ENCODE data around the gene PRDX6.
"Not testable (repeated sequence)": the region's sequence is repeated elsewhere in the genome, so short reads cannot be mapped to it uniquely, and the experiment has no call there.

PRDX6 gene, protein sequence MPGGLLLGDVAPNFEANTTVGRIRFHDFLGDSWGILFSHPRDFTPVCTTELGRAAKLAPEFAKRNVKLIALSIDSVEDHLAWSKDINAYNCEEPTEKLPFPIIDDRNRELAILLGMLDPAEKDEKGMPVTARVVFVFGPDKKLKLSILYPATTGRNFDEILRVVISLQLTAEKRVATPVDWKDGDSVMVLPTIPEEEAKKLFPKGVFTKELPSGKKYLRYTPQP

DNA sequence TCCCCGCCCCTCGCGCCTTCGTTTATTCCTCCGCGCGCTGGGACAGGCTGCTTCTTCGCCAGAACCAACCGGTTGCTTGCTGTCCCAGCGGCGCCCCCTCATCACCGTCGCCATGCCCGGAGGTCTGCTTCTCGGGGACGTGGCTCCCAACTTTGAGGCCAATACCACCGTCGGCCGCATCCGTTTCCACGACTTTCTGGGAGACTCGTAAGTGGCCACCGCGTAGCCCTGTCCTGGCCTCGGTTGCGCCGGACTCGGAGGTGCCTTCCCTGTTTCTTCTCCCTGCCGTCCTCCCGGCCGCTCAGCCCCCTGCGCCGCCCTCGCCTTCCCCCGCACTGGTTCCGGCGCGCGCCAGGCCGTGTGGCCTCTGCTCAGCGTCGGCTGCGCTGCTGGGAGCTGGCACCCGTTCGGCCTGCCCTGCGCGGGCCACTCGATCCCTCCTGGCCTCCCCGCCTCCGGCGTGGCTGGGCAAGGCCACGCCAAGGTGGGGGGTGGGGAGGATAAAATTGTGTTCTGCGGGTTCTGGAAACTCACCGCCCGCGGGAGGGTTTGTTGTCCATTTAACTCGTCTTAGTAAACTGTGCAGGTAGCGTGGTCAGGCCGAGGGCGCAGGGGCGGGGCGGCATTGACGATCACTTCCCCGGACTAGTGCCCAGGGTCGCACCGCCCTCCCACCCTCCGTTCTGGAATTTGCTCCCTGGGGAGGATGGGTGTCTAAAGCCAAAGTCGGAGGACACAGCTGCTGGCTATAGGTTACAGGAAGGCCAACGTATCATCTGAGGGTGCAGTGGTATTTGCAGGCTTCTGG, at the start of gene PRDX6:
PRDX6 (plus strand) TSS at position 50 of the 808 bp plus-strand sequence; CDS start at position 113, 63 bp downstream.
- DNase-seq (ENCODE audit: low read depth in 2 of 2), result peak; percentile 74 to 79

DNA sequence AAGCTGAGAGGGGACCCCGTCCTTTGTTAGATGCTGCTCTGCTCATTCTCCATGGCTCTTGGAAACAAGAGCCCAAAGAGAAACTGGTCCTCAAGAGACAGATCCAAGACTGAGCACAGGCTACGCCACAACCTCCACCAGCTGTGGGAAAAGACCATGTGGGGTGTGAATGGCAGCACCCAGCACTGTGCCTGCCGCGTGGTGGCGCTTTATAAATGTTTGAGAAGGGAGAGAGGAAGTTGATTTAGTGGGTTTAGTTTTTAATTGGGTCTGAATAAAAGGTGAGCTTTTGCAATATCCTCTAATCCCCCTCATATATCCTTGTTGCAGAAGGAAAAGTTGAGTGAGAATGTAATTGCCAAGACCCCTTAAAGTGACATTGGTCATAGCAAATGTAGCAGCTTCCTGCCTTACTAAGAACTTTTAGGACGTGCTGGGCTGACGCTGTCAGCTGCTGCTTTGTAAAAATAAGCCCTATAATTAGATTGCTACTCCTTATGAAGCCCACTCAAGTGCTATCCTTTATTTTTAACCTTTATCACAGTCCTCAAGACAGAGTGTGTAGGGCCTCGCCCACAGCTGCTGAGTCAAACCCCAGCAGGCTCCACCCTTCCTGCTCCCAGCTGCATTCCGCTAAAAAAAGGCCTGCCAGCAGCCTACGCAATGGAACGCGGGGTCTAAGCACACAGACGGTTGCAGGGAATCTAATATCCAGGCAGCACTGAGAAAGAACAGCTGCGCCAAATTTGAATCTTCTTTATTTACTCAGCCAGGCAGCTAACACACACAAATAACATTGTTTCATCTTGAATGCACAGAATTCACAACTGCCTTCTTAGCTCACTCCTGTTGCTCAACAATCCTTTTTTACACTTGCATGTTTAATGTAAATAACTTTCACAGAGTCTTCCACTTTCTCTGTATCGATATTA, 47.4 kb upstream of the PRDX6 start:
- DNase-seq (ENCODE audit: low read depth in 2 of 2), result peak; percentile 35 to 48

DNA sequence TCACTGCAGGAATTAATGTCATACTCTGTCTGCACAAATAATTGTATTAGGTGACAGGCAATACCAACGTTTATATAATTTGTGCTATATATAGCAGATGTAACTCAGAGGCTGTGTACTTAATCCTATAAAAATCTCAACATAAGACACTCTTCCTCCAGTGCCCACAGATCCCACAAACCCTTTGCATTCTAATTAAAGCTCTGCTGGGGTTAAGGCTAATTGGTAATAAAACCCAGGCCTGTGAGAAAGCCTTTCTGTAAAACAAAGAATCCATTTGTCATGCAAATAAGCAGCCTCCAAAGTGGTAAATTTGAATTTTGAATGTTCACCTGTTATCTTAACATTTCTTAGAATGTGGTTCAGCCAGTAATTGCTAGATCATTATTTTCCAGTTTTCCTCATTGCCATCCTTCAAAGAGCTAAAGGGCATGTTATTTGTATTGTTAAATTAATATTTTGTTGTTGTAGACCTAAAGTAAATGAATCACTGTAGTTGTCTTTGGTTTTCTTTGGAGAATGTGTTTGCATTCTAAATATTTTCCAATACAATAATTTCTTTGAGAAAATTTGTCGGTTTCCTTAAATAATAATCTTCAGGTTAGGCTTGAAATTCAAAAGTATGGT, 46.3 kb upstream of the PRDX6 start:
- no peak for DNase-seq (ENCODE audit: low read depth in 2 of 2)

- DNase-seq (ENCODE audit: low read depth in 2 of 2), result peak; percentile 66 to 72
Observed at GRCh38 chr1:173431304-173432045, 45.7 kb upstream of the PRDX6 start.

- no peak for DNase-seq (ENCODE audit: low read depth in 2 of 2)
Observed at GRCh38 chr1:173432331-173432730, 44.8 kb upstream of the PRDX6 start.

DNA sequence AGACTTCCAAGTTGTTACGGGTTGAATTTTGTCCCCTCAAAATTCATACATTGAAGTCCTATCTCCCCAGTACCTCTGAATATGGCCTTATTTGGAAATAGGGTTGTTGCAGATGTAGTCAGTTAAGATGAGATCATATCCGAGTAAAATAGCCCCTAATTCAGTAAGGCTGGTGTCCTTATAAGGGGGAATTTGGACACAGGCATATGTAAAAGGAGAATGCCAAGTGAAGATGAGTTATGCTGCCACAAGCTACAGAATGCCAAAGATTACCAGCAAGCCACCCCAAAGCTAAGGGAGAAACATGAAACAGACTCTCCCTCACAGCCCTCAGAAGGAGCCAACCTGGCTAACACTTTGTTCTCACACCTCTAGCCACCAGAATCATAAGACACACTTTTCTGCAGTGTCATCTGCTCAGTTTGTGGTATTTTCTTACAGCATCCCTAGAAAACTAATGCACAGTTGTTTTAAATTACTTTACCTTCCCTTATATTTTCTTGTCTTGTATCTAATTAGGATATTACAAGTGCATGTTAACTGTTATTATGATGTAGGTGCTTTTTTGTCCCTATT, 43.3 kb upstream of the PRDX6 start:
- DNase-seq (ENCODE audit: low read depth in 2 of 2), result no peak

GRCh38 chr1:173436841-173437428, 40.2 kb upstream of the PRDX6 start:
- no peak for DNase-seq (ENCODE audit: low read depth in 2 of 2)

DNA sequence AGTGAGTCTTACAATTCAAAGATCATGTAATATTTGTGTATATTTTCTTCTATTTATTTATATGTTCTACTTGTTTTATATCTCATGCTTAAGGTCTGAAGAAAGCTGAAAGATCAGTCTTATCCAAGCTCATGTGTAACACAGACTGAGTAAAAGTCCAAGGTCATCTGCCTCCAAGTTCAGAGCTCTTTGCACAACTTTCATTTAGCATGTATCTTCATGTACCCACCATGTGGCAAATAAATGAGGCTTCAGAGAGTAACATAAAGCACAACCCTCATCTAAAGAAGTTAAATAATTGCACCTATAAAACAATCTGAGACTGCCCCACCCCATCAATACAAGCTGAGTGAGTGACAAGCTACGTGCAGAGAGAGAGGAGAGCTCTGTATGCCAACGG, 38.5 kb upstream of the PRDX6 start:
- no peak for DNase-seq (ENCODE audit: low read depth in 2 of 2)

DNA sequence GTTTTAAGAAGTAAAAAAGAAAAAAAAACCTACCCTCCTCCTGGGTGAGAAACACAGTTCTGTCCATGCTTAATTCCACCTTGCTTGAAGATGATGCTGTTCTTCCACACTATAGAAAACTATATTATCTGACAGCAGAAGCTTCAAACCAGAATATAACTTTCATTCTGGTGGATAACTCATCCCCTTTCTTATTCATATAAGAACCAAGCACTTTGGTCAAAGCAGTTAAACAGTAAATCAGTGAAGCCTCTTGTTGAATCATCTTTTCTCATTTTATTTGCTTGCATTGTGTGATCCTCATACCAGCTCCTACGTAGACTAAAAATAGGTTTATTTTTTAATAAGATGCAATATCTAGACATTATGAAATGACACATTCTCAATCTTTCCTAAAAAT, 36.7 kb upstream of the PRDX6 start:
- DNase-seq (ENCODE audit: low read depth in 2 of 2), result no peak

GRCh38 chr1:173444757-173445156, 32.4 kb upstream of the PRDX6 start:
- DNase-seq (ENCODE audit: low read depth in 2 of 2), result no peak

DNA sequence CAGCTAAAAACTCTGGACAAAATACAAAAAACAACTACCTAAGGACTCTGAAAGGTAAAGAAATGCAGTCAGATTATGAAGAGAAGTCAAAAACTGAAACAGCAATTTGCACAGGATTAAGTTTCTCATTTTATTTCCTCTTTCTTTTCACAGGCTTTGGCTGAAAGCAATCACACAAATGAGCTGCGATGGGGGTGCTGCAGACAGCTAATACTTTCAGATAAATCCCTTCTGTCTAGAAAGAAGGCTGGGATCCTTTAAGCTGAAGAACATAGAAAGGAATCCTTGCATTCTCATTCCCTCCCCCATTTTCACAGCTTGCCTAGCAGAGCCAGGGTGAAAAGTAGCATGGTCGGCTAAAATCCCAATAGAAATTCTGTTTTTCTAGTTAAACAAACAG, 32.0 kb upstream of the PRDX6 start:
- no peak for DNase-seq (ENCODE audit: low read depth in 2 of 2)

DNA sequence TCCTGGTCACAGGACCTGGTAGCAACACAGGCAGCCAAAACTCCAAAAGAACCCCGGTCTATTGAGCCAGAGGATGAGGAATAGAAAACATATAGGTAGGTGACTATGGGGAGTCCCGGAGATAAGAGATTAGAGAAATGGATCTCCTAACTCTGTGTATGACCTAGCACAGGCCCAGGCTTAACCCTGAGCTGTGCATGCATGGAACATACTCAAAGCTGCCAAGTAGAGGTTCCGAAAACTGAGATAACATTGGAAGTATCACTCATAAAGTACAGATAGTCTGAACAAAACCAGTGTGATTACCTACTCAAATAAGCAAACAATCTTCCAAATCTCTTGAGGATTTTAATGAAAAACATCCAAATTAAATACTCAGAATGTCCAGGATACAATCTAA, 31.5 kb upstream of the PRDX6 start:
- DNase-seq (ENCODE audit: low read depth in 2 of 2), result no peak

GRCh38 chr1:173447224-173447623, 29.9 kb upstream of the PRDX6 start:
- DNase-seq (ENCODE audit: low read depth in 2 of 2), result no peak

DNA sequence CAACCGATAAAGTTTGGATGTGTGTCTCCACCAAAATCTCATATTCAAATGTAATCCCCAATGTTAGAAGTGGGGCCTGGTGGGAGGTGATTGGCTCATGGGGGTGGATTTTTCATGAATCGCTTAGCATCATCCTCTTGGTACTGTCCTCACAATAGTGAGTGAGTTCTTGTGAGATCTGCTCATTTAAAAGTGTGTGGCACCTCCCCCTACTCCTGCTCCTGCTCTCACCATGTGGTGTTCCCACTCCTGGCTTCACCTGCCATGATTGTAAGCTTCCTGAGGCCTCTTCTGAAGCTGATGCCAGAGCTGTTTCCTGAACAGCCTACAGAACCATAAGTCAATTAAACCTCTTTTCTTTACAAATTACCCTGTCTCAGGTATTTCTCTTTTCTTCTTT, 28.2 kb upstream of the PRDX6 start:
- DNase-seq (ENCODE audit: low read depth in 2 of 2), result no peak

DNA sequence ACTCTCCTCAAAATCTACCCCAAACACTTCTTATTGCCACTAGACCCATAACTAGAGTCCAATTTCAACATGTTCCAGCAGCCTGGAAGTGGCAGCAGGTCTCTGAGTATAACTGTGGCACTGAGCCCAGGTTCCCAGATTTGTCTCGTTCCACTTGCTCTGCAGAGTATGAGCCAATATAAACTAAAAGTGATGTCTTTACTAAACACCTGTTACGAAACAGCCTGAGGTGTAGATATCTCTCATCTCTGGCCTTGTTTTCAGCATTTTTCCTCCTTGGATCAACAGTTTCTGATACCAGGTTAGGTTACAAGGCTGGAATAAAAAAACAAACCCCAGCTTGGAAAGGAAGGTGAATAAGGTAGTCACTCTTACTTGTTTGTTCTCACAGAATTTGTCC, 25.2 kb upstream of the PRDX6 start:
- no peak for DNase-seq (ENCODE audit: low read depth in 2 of 2)

DNA sequence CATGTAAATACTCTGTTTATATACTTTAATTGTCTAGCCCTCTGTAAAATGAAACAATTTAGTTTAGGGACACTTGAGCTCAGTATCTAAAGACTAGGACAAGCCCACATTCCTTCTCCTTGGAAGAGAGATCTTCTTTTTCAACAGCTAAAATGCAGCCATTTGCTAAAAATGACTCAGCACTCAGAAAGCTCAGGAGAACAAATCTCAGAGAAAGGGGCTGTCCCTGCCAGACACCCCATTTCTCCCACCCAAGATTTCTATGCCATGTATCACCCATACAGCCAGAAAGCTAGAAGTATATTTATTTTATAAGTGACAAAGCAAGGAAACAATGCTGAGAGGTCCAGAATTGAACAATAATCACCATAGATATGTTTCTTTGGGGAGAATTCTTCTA, 23.2 kb upstream of the PRDX6 start:
- no peak for DNase-seq (ENCODE audit: low read depth in 2 of 2)

GRCh38 chr1:173454966-173455524, 22.1 kb upstream of the PRDX6 start:
- DNase-seq (ENCODE audit: low read depth in 2 of 2), result no peak

GRCh38 chr1:173459885-173460284, 17.2 kb upstream of the PRDX6 start:
- no peak for DNase-seq (ENCODE audit: low read depth in 2 of 2)

DNA sequence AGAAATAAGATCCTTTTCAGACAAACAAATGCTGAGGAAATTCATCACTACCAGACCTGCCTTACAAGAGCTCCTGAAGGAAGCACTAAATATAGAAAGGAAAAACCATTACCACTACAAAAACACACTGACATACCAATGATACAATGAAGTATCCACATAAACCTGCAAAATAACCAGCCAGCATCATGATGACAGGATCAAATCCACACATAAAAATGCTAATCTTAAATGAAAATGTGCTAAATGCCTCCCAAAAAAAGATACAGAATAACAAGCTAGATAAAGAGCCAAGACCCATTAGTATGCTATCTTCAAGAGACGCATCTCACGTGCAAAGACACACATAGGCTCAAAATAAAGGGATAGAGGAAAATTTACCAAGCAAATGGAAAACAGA, 14.5 kb upstream of the PRDX6 start:
- not testable (repeated sequence) for DNase-seq (ENCODE audit: low read depth in 2 of 2)

- DNase-seq (ENCODE audit: low read depth in 2 of 2), result not testable (repeated sequence)
Observed at GRCh38 chr1:173464185-173464584, 12.9 kb upstream of the PRDX6 start.
